GM18517 (cell line): ENCODE measurements around the gene HSPA4.
"Not testable (repeated sequence)": the region's sequence is repeated elsewhere in the genome, so short reads cannot be mapped to it uniquely, and the experiment has no call there.

Source experiments
- ATAC-seq: cut with Tn5 transposase; IDR thresholded peaks from one replicate; pipeline ENCODE4 v1.9.1; 2021; ENCODE audit warnings: mild to moderate bottlenecking, moderate library complexity; ENCODE audit not compliant: unreplicated experiment

HSPA4 gene

GRCh38 chr5:133121611-133122150 lies 69.9 kb downstream of the HSPA4 start:
- no peak for ATAC-seq

GRCh38 chr5:133122711-133123110 lies 70.9 kb downstream of the HSPA4 start:
- ATAC-seq: no peak

GRCh38 chr5:133123297-133123696 lies 71.5 kb downstream of the HSPA4 start:
- no peak for ATAC-seq

- no peak for ATAC-seq
Observed at GRCh38 chr5:133124891-133125290, 73.1 kb downstream of the HSPA4 start.

- no peak for ATAC-seq
Observed at GRCh38 chr5:133128066-133128465, 76.3 kb downstream of the HSPA4 start.

GRCh38 chr5:133129289-133129688 lies 77.5 kb downstream of the HSPA4 start:
- ATAC-seq: no peak

- ATAC-seq: no peak
Observed at GRCh38 chr5:133129950-133130349, 78.1 kb downstream of the HSPA4 start.

- no peak for ATAC-seq
Observed at GRCh38 chr5:133130387-133131118, 78.7 kb downstream of the HSPA4 start.

- ATAC-seq: no peak
Observed at GRCh38 chr5:133132717-133133116, 80.9 kb downstream of the HSPA4 start.

GRCh38 chr5:133133241-133133640 lies 81.4 kb downstream of the HSPA4 start:
- not testable (repeated sequence) for ATAC-seq

- ATAC-seq: not testable (repeated sequence)
Observed at GRCh38 chr5:133136890-133137289, 85.1 kb downstream of the HSPA4 start.

- ATAC-seq: no peak
Observed at GRCh38 chr5:133140311-133140710, 88.5 kb downstream of the HSPA4 start.

GRCh38 chr5:133141746-133142145 lies 89.9 kb downstream of the HSPA4 start:
- no peak for ATAC-seq

GRCh38 chr5:133142782-133143181 lies 91.0 kb downstream of the HSPA4 start:
- no peak for ATAC-seq

GRCh38 chr5:133144245-133144981 lies 92.6 kb downstream of the HSPA4 start:
- ATAC-seq: no peak

GRCh38 chr5:133145436-133146170 lies 93.8 kb downstream of the HSPA4 start:
- no peak for ATAC-seq

GRCh38 chr5:133147411-133147810 lies 95.6 kb downstream of the HSPA4 start:
- ATAC-seq: no peak

GRCh38 chr5:133147815-133148567 lies 96.2 kb downstream of the HSPA4 start:
- no peak for ATAC-seq

GRCh38 chr5:133149345-133149744 lies 97.5 kb downstream of the HSPA4 start:
- ATAC-seq: no peak

GRCh38 chr5:133150909-133151544 lies 99.2 kb downstream of the HSPA4 start:
- ATAC-seq: no peak
